Endothelial cell of umbilical vein (primary cell): Measurements from ENCODE around the gene BRICD5. TPM values are rescaled to one million over a fixed set of nuclear protein-coding genes. Genes with fewer than 3 reads are reported as not detected.

Source experiments
- BruUV-seq: library from RNA; stranded (reverse); fragments of 400-500 nt; replicated peaks from 2 replicates; lab custom pipeline; 2021; lab: Mats Ljungman, UMichigan
- CTCF ChIA-PET: fragments of 300-600, 350-600 bp; sonication (Branson Sonifier 250); formaldehyde crosslinking; loops from one replicate; lab custom pipeline; 2021; ENCODE audit warnings: antibody characterized with exemption, inconsistent platforms; lab: Charles Lee
- POLR2A ChIA-PET: fragments of 300-600, 350-600 bp; sonication (Branson Sonifier 250); formaldehyde crosslinking; loops from one replicate; lab custom pipeline; 2021; ENCODE audit warnings: antibody characterized with exemption, inconsistent platforms; lab: Charles Lee
- DNase-seq: peaks from one replicate; pipeline ENCODE4 v3.0.0-alpha.2; 2011; ENCODE audit warnings: low read depth, low spot score
- FAIRE-seq: peaks from 2 replicates; lab custom pipeline; 2011; peaks lifted over from hg19 to GRCh38; lab: Jason Lieb, UNC
- H2AFZ ChIP-seq: 2 replicates; pipeline ENCODE4 v1.6.0; 2012; ENCODE audit warnings: low read depth, low read length, control low read depth, inconsistent platforms
- H3K27ac ChIP-seq: 2 replicates; pipeline ENCODE4 v1.5.1; 2011; ENCODE audit warnings: low read depth, mild to moderate bottlenecking, control low read depth, low read length, moderate library complexity; ENCODE audit not compliant: insufficient read depth
- H3K27me3 ChIP-seq, 2 experiments: 2 replicates each; pipeline versions ENCODE4 v1.6.0 to v1.6.1; 2011; ENCODE audit warnings: low read length in 2 of 2, mixed read lengths in 1 of 2; ENCODE audit not compliant: control insufficient read depth in 2 of 2, insufficient read depth in 2 of 2
- H3K36me3 ChIP-seq, 2 experiments: 2 replicates in 1 of 2; 3 replicates in 1 of 2; pipeline ENCODE4 v1.5.1; 2011; ENCODE audit warnings: low read length in 2 of 2, mild to moderate bottlenecking in 1 of 2, moderate library complexity in 1 of 2; ENCODE audit not compliant: control insufficient read depth in 2 of 2, insufficient read depth in 2 of 2; ENCODE audit errors: extremely low read depth in 1 of 2
- H3K4me1 ChIP-seq: 3 replicates; pipeline ENCODE4 v1.5.1; 2011; ENCODE audit warnings: mild to moderate bottlenecking, low read length; ENCODE audit not compliant: control insufficient read depth, insufficient read depth; ENCODE audit errors: extremely low read depth
- H3K4me2 ChIP-seq: 2 replicates; pipeline ENCODE4 v1.6.1; 2011; ENCODE audit warnings: low read length, control low read depth, mixed read lengths; ENCODE audit not compliant: insufficient read depth
- H3K4me3 ChIP-seq, 3 experiments: fragments of 200-600 bp in 1 of 3; sonication (generic), shearing (Covaris generic) in 1 of 3; replicated peaks in 1 of 3; 2 replicates each; pipeline ENCODE4 v1.5.1; 2011 to 2016; ENCODE audit warnings: control low read depth in 3 of 3, low read length in 3 of 3, mild to moderate bottlenecking in 2 of 3, inconsistent platforms in 1 of 3, low read depth in 1 of 3, moderate library complexity in 1 of 3; ENCODE audit not compliant: insufficient read depth in 1 of 3
- H3K79me2 ChIP-seq: 2 replicates; pipeline ENCODE4 v1.6.0; 2012; ENCODE audit warnings: low read length, inconsistent platforms; ENCODE audit not compliant: control insufficient read depth, insufficient read depth
- H3K9ac ChIP-seq: replicated peaks from 2 replicates; pipeline ENCODE3; 2011; ENCODE audit warnings: low read length, control low read depth; ENCODE audit not compliant: insufficient read depth; ENCODE audit errors: extremely low read depth
- H3K9me1 ChIP-seq: replicated peaks from 3 replicates; pipeline ENCODE4 v1.6.0; 2011; ENCODE audit warnings: mild to moderate bottlenecking, low read length; ENCODE audit not compliant: control insufficient read depth, insufficient read depth; ENCODE audit errors: extremely low read depth
- H3K9me3 ChIP-seq: replicated peaks from 2 replicates; pipeline ENCODE4 v1.5.1; 2012; ENCODE audit warnings: low read length, inconsistent platforms; ENCODE audit not compliant: control insufficient read depth, insufficient read depth
- H4K20me1 ChIP-seq: replicated peaks from 2 replicates; pipeline ENCODE3; 2011; ENCODE audit warnings: mild to moderate bottlenecking, low read length; ENCODE audit not compliant: control insufficient read depth, insufficient read depth; ENCODE audit errors: extremely low read depth
- EZH2 ChIP-seq: IDR thresholded peaks from 2 replicates; pipeline ENCODE4 v1.6.1; 2012; ENCODE audit warnings: borderline replicate concordance, low read depth, mild to moderate bottlenecking, moderate library complexity, low read length, inconsistent platforms; ENCODE audit not compliant: severe bottlenecking
- FOS ChIP-seq: IDR thresholded peaks from 2 replicates; pipeline ENCODE4 v1.6.1; 2011; ENCODE audit warnings: mild to moderate bottlenecking, low read length, moderate library complexity, borderline replicate concordance; ENCODE audit not compliant: insufficient read depth
- GATA2 ChIP-seq: IDR thresholded peaks from 2 replicates; pipeline ENCODE4 v1.7.0; 2011; ENCODE audit warnings: low read depth, mild to moderate bottlenecking, moderate library complexity, mixed read lengths, low read length; ENCODE audit not compliant: insufficient read length, insufficient read depth
- JUN ChIP-seq: IDR thresholded peaks from 2 replicates; pipeline ENCODE4 v1.6.1; 2011; ENCODE audit warnings: borderline replicate concordance, low read depth; ENCODE audit not compliant: insufficient read length, insufficient read depth
- MYC ChIP-seq: IDR thresholded peaks from one replicate; pipeline ENCODE4 v1.6.1; 2011; ENCODE audit warnings: mild to moderate bottlenecking, low read depth, low read length
- POLR2A ChIP-seq: IDR thresholded peaks from 2 replicates; pipeline ENCODE4 v1.6.1; 2012; ENCODE audit warnings: low read depth, mild to moderate bottlenecking, control low read depth, low read length
- POLR2AphosphoS5 ChIP-seq: IDR thresholded peaks from 2 replicates; pipeline ENCODE4 v1.6.1; 2012; ENCODE audit warnings: low read depth, mild to moderate bottlenecking, control low read depth, low read length, moderate library complexity; ENCODE audit not compliant: insufficient read depth
- dilution Hi-C: fragments of 300-500 bp; cut with MboI; formaldehyde crosslinking; loops from one replicate; pipeline ENCODE4 v1.15.0; 2019; ENCODE audit warnings: low sequenced_read_pairs; ENCODE audit not compliant: extremely low pct_ligation_motif_present
- intact Hi-C: fragments of 100-400 bp; cut with micrococcal nuclease; formaldehyde crosslinking; loops from one replicate; pipeline ENCODE4 v1.10.0; 2022
- polyA plus RNA-seq, 4 experiments: library from polyadenylated mRNA; depleted of rRNA in 3 of 4; stranded (reverse) in 3 of 4; unstranded in 1 of 4; fragments of >200 nt; gene quantifications; 2 replicates each; pipeline versions ENCODE4 v1.2.1 to v1.2.3, GENCODE V29; 2011 to 2012; ENCODE audit warnings: missing spikeins in 1 of 4
- total RNA-seq: library from RNA; stranded (reverse); gene quantifications from 2 replicates; pipeline ENCODE4 v1.2.3, GENCODE V29; 2021
- TF ChIP-seq, protein P1 (sequence below), 2 donors: IDR thresholded peaks; 1 replicate in 1 of 2; 2 replicates in 1 of 2; pipeline ENCODE4 v1.5.1; 2011; ENCODE audit warnings: low read length in 2 of 2, mild to moderate bottlenecking in 2 of 2, moderate library complexity in 2 of 2, control low read depth in 1 of 2, inconsistent platforms in 1 of 2, low read depth in 1 of 2; ENCODE audit not compliant: insufficient read depth in 1 of 2; ENCODE audit errors: extremely low read depth in 1 of 2
- TF ChIP-seq, protein P2 (sequence below): IDR thresholded peaks from 2 replicates; pipeline ENCODE4 v1.6.1; 2011; ENCODE audit not compliant: insufficient read depth, insufficient read length

Gene BRICD5
- total and polyA plus RNA-seq, 2 donors (not counting 3 experiments of a cell fraction or from before 2014, with no cell fraction given), result 5.6 to 8.4 TPM

DNA sequence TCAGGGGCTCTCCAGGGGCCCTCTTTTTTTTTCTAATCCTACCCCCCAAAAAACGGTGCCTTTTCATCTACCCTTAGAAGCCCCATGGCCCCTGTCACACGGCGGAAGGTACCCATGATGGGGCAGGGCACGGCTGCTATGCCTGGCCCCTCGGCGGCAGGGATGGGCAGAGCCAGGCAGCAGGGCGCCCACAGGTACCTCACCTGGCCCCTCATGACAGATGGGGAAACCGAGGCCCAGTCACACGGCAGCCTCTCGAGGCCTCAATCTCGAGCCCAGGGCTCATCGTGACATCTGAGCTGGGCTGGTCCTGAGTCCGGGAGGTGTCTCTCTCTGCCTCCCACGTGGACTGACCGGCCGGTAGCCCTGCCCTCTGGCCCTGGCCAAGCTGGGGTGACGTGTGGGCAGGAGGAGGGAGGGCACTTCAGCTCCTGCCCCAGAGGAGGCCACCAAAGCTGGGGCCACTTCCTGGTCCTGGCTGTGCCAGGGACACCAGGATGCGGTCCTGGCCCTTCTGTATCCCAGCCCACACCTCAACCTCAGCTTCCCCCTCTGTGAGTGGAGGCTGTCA, 43.5 kb downstream of the BRICD5 start:
- H3K4me1 ChIP-seq, result peaks cover 22% of the 10 kb centered on the region
- FAIRE-seq (no peak), DNase-seq (no peak)
- H3K9me1 ChIP-seq, result no peaks in the 10 kb centered on the region
- no peak overlapping the region for H3K9ac ChIP-seq
- no peak overlapping the region for H2AFZ ChIP-seq
- intact Hi-C loops (no loop called here), dilution Hi-C loops (loop anchor here (25.0 kb wide), 1 partner anchor 130 kb away; the partner anchor contains the start of genes NHERF2, NTHL1 and TSC2)
- peaks cover 59% of the 10 kb centered on the region for H3K79me2 ChIP-seq
- no peak overlapping the region for H3K27ac ChIP-seq
- TF ChIP-seq POLR2A, result no peak
- TF ChIP-seq EZH2, result no peak
- TF ChIP-seq FOS, result no peak
- TF ChIP-seq, protein P1, sequence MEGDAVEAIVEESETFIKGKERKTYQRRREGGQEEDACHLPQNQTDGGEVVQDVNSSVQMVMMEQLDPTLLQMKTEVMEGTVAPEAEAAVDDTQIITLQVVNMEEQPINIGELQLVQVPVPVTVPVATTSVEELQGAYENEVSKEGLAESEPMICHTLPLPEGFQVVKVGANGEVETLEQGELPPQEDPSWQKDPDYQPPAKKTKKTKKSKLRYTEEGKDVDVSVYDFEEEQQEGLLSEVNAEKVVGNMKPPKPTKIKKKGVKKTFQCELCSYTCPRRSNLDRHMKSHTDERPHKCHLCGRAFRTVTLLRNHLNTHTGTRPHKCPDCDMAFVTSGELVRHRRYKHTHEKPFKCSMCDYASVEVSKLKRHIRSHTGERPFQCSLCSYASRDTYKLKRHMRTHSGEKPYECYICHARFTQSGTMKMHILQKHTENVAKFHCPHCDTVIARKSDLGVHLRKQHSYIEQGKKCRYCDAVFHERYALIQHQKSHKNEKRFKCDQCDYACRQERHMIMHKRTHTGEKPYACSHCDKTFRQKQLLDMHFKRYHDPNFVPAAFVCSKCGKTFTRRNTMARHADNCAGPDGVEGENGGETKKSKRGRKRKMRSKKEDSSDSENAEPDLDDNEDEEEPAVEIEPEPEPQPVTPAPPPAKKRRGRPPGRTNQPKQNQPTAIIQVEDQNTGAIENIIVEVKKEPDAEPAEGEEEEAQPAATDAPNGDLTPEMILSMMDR (IDR thresholded peaks at IDR 0.05; ENCODE audit: extremely low read depth in 1 of 2, insufficient read depth in 1 of 2, low read depth in 1 of 2, low read length in 2 of 2), result no peak
- TF ChIP-seq, protein P2, sequence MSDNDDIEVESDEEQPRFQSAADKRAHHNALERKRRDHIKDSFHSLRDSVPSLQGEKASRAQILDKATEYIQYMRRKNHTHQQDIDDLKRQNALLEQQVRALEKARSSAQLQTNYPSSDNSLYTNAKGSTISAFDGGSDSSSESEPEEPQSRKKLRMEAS, result no peak
- TF ChIP-seq MYC, result no peak
- TF ChIP-seq JUN, result no peak
- no peak for TF ChIP-seq POLR2AphosphoS5
- no peak for TF ChIP-seq GATA2
- H3K4me3 ChIP-seq, result no peak overlapping the region
- BruUV-seq, result no TSS peak
- H3K27me3 ChIP-seq, result no peaks in the 10 kb centered on the region
- no peak overlapping the region for H3K4me2 ChIP-seq
- no peaks in the 10 kb centered on the region for H4K20me1 ChIP-seq
- H3K9me3 ChIP-seq, result no peaks in the 10 kb centered on the region
- ChIA-PET CTCF (interaction anchor here (1.3 to 1.4 kb wide), 2 partner anchors 8 to 27 kb away, joined by 4 read pairs; no protein-coding TSS in a partner anchor), POLR2A (interaction anchor here (2.9 kb wide), 1 partner anchor 12 kb away, joined by 15 read pairs; the partner anchor contains the start of gene TRAF7)
- peaks cover 10 to 34% of the 10 kb centered on the region in 2 experiments for H3K36me3 ChIP-seq
